ENCODE measurements around the gene S100A3. TPM values are rescaled to one million over a fixed set of nuclear protein-coding genes. Genes with fewer than 3 reads are reported as not detected.
A peak's percentile ranks its signal among the peaks of the same experiment; 100 is the strongest.
"Not testable (repeated sequence)": the region's sequence is repeated elsewhere in the genome, so short reads cannot be mapped to it uniquely, and the experiment has no call there.

The S100A3 gene
- polyA plus RNA-seq, 1 of the 3 experiments (the other 2 are of a cell fraction): 11.8 TPM

DNA sequence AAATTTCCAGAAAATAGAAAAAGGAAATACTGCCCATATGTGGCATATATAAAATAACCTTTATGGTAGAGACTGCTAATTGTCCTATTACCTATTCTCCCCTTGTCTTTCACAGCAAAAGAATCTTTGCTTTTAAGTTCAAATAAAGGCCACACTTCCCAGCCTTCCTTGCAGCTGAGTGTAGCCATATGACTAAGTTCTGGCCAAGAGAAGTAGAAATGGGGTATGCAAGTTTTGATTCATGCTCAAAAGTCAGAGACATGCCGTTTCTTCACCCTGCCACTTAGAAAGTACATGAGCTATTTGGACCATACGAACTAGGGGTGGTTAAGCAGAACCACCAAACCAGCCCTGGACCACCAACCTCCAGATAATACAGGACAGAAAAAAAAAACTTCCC lies 34.9 kb upstream of the S100A3 start:
- no peak overlapping the region for H3K27ac ChIP-seq (ENCODE audit: low read depth in 2 of 2, low read length in 1 of 2)
- no peaks in the 10 kb centered on the region for H3F3A ChIP-seq (replicated peaks; ENCODE audit: insufficient read depth)
- DNase-seq: no peak
- H3K27me3 ChIP-seq (ENCODE audit: insufficient read depth): no peaks in the 10 kb centered on the region
- no peaks in the 10 kb centered on the region for H3K9me2 ChIP-seq
- ChIA-PET POLR2A (no interaction called here), CTCF (no interaction called here)
- peaks cover 3 to 6% of the 10 kb centered on the region in 2 experiments; a peak in 2 of 4 replicates for H3K4me1 ChIP-seq (ENCODE audit: control insufficient read depth in 1 of 2, insufficient read depth in 2 of 2, low read depth in 1 of 2, low read length in 1 of 2)
- peak overlapping the region; percentile 7; the same call in 1 of the 2 replicates for H2AFZ ChIP-seq (ENCODE audit: low read depth)
- no peaks in the 10 kb centered on the region for H3K36me3 ChIP-seq (replicated peaks in 1 of 2; ENCODE audit: control insufficient read depth in 1 of 2, insufficient read depth in 2 of 2, low read length in 1 of 2)
- H3K4me3 ChIP-seq (ENCODE audit: low read depth in 2 of 2, low read length in 1 of 2): no peak overlapping the region
- no peak overlapping the region for H3K9ac ChIP-seq
- no peaks in the 10 kb centered on the region for H4K20me1 ChIP-seq (ENCODE audit: insufficient read depth)
- no peak overlapping the region for H3K4me2 ChIP-seq
- no peaks in the 10 kb centered on the region for H3K9me3 ChIP-seq
- no peaks in the 10 kb centered on the region; the same call in 1 of the 2 replicates for H3K79me2 ChIP-seq (ENCODE audit: insufficient read depth)
- TF ChIP-seq TEAD4 (IDR thresholded peaks at IDR 0.05; ENCODE audit: borderline replicate concordance, insufficient read depth) (no peak), MXI1 (IDR thresholded peaks at IDR 0.05; ENCODE audit: low read depth, low read length) (no peak), JUND (IDR thresholded peaks at IDR 0.05) (no peak), FOXJ3 (CRISPR knock-in tag; IDR thresholded peaks at IDR 0.05) (no peak), RXRA (IDR thresholded peaks at IDR 0.05; ENCODE audit: borderline replicate concordance, low read depth) (no peak), TCF12 (IDR thresholded peaks at IDR 0.05) (no peak), GABPA (IDR thresholded peaks at IDR 0.05; ENCODE audit: low read depth) (no peak), FOSL2 (IDR thresholded peaks at IDR 0.05; ENCODE audit: borderline replicate concordance, low read depth) (no peak), TAF1 (IDR thresholded peaks at IDR 0.05; ENCODE audit: borderline replicate concordance, low read depth, low read length) (no peak), FOXM1 (IDR thresholded peaks at IDR 0.05; ENCODE audit: low read depth) (no peak), RCOR1 (IDR thresholded peaks at IDR 0.05; ENCODE audit: low read length) (no peak), RFX5 (IDR thresholded peaks at IDR 0.05; ENCODE audit: low read length) (no peak), REST (IDR thresholded peaks at IDR 0.05; ENCODE audit: low read depth, low read length) (no peak), EZH2phosphoT487 (IDR thresholded peaks at IDR 0.05; ENCODE audit: borderline replicate concordance, low read depth) (no peak)
- TF ChIP-seq, protein P1, sequence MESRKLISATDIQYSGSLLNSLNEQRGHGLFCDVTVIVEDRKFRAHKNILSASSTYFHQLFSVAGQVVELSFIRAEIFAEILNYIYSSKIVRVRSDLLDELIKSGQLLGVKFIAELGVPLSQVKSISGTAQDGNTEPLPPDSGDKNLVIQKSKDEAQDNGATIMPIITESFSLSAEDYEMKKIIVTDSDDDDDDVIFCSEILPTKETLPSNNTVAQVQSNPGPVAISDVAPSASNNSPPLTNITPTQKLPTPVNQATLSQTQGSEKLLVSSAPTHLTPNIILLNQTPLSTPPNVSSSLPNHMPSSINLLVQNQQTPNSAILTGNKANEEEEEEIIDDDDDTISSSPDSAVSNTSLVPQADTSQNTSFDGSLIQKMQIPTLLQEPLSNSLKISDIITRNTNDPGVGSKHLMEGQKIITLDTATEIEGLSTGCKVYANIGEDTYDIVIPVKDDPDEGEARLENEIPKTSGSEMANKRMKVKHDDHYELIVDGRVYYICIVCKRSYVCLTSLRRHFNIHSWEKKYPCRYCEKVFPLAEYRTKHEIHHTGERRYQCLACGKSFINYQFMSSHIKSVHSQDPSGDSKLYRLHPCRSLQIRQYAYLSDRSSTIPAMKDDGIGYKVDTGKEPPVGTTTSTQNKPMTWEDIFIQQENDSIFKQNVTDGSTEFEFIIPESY (IDR thresholded peaks at IDR 0.05; ENCODE audit: borderline replicate concordance, low read depth): no peak
- TF ChIP-seq, protein P2, sequence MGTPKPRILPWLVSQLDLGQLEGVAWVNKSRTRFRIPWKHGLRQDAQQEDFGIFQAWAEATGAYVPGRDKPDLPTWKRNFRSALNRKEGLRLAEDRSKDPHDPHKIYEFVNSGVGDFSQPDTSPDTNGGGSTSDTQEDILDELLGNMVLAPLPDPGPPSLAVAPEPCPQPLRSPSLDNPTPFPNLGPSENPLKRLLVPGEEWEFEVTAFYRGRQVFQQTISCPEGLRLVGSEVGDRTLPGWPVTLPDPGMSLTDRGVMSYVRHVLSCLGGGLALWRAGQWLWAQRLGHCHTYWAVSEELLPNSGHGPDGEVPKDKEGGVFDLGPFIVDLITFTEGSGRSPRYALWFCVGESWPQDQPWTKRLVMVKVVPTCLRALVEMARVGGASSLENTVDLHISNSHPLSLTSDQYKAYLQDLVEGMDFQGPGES (IDR thresholded peaks at IDR 0.05; ENCODE audit: low read depth, low read length): no peak
- TF ChIP-seq, protein P3, sequence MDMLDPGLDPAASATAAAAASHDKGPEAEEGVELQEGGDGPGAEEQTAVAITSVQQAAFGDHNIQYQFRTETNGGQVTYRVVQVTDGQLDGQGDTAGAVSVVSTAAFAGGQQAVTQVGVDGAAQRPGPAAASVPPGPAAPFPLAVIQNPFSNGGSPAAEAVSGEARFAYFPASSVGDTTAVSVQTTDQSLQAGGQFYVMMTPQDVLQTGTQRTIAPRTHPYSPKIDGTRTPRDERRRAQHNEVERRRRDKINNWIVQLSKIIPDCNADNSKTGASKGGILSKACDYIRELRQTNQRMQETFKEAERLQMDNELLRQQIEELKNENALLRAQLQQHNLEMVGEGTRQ (IDR thresholded peaks at IDR 0.05; ENCODE audit: borderline replicate concordance, low read depth, low read length): no peak
- TF ChIP-seq, protein P4, sequence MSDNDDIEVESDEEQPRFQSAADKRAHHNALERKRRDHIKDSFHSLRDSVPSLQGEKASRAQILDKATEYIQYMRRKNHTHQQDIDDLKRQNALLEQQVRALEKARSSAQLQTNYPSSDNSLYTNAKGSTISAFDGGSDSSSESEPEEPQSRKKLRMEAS (IDR thresholded peaks at IDR 0.05; ENCODE audit: low read depth): no peak
- WGBS (ENCODE audit: low lambda C conversion rate): 93% methylated on average over 2 of the region's 2 CpGs

GRCh38 chr1:153583514-153583913 lies 34.5 kb upstream of the S100A3 start:
- H3K9ac ChIP-seq; H3K9me2 ChIP-seq; H4K20me1 ChIP-seq (ENCODE audit: insufficient read depth); H2AFZ ChIP-seq (ENCODE audit: low read depth); H3K4me3 ChIP-seq (ENCODE audit: low read depth in 2 of 2, low read length in 1 of 2); H3K79me2 ChIP-seq (ENCODE audit: insufficient read depth); H3K27me3 ChIP-seq (ENCODE audit: insufficient read depth); POLR2A ChIA-PET; CTCF ChIA-PET; H3K9me3 ChIP-seq; H3F3A ChIP-seq (replicated peaks; ENCODE audit: insufficient read depth); H3K4me1 ChIP-seq (ENCODE audit: control insufficient read depth in 1 of 2, insufficient read depth in 2 of 2, low read depth in 1 of 2, low read length in 1 of 2); H3K27ac ChIP-seq (ENCODE audit: low read depth in 2 of 2, low read length in 1 of 2); DNase-seq; H3K4me2 ChIP-seq; H3K36me3 ChIP-seq (replicated peaks in 1 of 2; ENCODE audit: control insufficient read depth in 1 of 2, insufficient read depth in 2 of 2, low read length in 1 of 2): not testable (repeated sequence)
- WGBS (ENCODE audit: low lambda C conversion rate): 80% methylated on average over 2 of the region's 3 CpGs
